Measurements from ENCODE around the gene PLEKHA8.

Gene PLEKHA8

DNA sequence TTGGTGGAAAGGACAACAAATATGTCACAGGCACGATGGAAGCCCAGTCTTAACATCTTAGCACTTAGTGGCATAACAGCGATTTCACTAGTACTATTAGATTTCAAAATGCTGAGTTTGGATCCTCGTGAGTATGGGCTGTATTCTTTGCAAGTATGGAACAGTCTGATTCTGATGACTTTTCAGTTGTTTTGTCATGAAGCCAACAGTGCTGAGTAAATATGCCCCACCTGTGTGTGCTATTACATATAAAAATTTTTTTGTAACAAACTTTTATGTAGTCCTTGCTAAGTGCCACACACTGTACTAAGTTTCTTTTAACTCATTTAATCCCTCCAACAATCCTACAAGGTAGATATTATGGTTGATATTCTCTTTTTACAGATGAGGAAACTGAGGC is 137.4 kb downstream of the PLEKHA8 start:
- DNase-seq (ENCODE audit: low read depth in 1 of 2, low spot score in 1 of 2): no peak

DNA sequence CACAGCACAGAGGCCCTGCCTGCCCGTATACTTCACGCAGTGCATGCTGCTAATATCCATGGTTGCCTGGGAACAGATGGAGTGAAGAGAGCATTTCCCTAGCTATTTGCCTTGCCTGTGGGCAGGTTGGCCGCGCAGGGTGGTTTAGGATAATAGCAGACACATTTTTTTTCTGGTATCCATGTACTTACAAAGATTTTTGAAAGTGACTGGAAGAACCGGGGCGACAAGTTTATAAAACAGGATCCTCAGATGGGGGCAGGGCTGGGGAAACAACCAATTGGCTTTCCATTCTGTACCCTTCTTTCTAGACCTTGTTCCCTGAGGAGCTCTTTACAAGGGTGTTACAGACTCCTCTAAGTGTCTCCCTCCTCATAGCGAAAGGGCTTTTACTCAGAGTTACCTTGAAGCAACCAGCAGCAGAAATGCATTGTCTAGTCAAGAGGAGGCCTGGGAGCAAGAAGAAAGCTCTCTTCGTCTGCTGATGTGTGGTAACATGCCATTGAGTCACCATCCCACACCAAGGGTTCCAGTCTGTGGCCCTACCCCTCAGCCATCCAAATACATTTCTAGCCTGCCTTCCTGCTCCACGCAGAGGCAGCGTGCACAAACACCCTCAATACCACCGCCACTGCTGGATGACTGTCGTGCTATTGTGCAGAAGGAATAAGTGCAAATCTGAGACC is 138.1 kb downstream of the PLEKHA8 start:
- DNase-seq (ENCODE audit: low read depth in 1 of 2, low spot score in 1 of 2): no peak

DNA sequence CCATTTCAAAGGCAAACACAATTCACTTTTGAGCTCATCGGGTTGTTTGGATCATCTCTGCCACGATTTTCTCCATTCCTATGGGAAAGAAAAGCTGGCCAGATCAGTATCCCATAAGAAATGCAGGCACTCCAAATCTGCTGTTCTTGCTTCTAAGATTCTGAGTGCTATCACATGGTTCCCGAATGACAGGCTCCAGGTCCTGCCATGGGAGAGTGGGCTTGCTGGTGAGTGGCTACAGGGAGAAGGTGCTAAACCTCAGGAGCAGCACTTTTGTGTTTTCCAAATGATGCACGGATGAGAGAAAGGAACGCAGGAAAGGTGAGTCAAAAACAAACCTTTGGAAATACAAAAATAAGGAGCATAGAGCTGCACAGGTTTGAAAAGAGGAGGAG is 138.6 kb downstream of the PLEKHA8 start:
- DNase-seq (ENCODE audit: low read depth in 1 of 2, low spot score in 1 of 2): no peak

GRCh38 chr7:30167901-30168300 is 139.7 kb downstream of the PLEKHA8 start:
- no peak for DNase-seq (ENCODE audit: low read depth in 1 of 2, low spot score in 1 of 2)

DNA sequence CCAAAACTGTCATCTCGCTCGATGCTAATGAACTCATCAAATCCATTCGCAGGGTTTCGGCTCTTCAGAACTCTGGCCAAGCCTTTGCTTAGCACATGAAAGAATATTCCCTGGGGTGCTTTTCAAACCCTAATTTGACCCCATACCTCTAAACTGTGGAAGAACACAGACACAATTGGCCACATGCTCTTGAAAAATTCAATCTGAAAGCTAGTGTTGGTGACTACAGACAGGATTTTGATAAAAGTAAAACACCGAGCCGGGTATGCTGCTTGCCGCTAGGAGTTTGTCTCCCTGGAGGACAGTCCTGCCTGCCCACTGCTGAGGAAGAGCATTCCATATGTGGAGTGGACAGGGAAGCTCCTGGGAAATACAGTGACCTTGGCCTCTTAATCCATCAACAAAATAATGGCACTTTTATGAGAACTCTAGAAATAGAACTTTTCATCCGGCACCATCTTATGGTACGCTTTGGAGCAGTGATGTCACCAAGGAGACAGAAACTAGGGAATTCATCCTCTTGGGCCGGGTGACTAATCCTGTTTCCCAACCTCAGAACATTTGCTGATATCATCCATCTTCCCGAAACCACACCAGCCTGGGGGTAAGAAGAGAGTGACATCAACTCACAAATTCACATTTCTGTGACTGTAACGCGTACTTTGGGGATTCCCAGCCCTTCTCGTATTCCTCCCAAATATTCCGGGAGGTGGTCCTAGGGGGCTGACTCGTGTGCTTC is 140.8 kb downstream of the PLEKHA8 start:
- DNase-seq (ENCODE audit: low read depth in 1 of 2, low spot score in 1 of 2): no peak

GRCh38 chr7:30169579-30169978 is 141.4 kb downstream of the PLEKHA8 start:
- DNase-seq (ENCODE audit: low read depth in 1 of 2, low spot score in 1 of 2): no peak

GRCh38 chr7:30170476-30171205 is 142.4 kb downstream of the PLEKHA8 start:
- DNase-seq (ENCODE audit: low read depth in 1 of 2, low spot score in 1 of 2): no peak

DNA sequence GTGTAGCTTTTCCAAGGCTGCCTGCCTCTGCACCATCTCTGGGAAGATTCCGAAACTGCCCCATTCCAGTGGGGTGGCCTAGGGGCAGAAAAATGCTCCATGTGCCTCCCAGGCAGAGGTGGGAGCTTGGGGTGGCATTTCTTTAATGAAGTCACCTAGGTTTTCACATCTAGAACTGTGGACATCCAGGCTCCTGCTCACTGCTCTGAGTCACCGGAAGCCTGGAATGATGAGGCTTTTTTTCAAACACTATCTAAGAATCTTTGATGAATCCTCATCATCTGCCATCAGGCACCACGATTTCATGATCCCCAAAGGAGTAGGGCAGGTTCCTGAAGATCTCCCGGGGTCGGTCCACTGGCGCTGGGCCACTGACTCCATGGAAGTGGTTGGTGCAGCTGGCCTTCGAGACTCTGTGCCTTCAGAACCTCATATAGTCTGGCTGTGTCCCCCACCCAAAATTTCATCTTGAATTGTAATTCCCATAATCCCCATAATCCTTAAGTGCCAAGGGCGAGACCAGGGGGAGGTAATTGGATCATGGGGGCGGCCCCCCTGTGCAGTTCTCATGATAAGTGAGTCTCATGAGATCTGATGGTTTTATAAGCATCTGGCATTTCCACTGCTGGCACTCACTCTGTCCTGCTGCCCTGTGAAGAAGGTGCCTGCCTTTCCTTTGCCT is 143.7 kb downstream of the PLEKHA8 start:
- DNase-seq (ENCODE audit: low read depth in 1 of 2, low spot score in 1 of 2): no peak

GRCh38 chr7:30172451-30172850 is 144.2 kb downstream of the PLEKHA8 start:
- DNase-seq (ENCODE audit: low read depth in 1 of 2, low spot score in 1 of 2): no peak

DNA sequence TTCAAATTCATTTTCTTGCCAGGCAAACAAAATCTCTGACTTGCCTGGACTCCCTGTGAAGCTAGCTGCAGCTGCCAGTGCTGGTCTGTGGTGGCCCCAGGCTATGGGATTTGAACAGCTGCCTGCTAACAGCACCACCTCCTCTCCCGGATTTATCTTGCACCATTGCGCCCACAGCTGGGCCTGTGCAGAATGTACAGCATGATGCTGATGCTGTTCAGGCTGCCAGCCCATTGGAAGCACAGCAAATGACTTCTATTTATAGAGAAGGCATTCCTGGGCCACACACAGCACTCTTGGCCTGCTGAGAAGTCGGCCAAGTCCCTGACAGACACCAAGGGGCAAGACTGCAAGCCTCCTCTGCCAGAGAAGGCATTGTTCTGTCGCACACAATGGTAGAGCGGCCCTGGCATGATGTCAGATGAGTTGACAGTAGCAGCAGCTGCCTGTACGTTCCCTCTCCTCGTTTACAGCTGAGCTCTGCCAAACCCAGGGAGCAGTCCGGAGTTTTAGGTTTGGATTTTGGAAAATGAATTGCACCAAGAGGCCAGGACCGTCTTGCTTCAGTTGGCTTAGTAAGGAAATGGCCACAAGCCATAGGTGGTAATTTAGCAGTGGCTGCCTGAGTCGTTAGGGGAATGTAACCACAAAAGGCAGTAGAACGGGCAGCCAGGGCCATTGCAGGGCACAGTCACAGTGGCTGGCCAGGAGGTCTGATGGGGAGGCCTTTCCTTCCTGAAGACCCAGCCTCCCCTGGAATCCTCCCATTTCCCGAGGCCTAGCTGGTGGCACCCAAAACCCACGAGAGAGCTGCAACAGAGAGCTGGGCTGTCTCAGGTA is 145.1 kb downstream of the PLEKHA8 start:
- DNase-seq (ENCODE audit: low read depth in 1 of 2, low spot score in 1 of 2): no peak

DNA sequence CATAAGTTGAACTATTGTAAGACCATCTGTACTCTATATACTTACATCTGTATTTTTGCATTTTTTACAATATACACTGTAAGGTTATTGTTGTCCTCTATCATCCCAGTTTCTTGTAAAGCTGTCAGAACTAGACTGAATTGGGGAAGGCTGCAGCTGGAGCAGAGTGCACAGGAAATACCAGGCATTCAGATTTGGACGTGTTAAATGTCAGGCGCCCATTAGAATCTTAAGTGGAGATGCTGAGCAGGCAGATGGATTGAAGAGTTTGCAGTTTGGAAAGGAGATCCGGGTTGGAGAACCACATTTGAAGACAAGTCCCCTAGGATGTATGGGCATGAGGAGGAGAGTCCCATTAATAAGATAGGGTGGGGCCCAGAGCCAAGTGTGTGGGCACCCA is 147.0 kb downstream of the PLEKHA8 start:
- DNase-seq (ENCODE audit: low read depth in 1 of 2, low spot score in 1 of 2): no peak

GRCh38 chr7:30175636-30176147 is 147.5 kb downstream of the PLEKHA8 start:
- no peak for DNase-seq (ENCODE audit: low read depth in 1 of 2, low spot score in 1 of 2)

DNA sequence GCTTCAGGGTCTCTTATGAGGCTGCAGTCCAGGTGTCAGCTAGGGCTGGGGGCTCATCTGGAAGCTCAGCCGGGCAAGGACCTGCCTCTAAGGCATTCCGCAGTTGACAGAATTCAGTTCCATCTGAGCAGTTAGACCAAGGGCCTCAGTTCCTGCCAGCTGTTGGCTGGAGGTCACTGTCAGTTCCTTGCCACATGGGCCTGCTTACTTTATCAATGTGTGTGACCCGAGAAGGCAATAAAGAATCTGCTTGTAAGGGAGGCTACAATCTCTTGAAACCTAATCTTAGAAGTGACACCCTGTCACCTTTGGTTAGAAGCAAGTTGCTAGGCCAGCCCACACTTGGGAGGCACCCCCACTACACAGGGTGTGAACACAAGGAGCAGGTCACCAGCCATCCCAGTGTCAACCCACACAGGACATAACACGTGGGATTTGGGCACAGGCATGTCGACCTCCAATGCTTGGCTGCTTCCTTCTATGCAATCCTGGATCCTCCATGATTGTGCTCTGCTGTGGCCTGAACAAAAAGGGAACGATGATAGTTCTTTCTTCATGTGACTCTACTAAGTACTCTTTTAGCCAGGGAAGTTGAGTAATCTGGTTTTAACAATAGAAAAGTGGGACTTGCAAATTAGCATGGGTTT is 148.4 kb downstream of the PLEKHA8 start:
- no peak for DNase-seq (ENCODE audit: low read depth in 1 of 2, low spot score in 1 of 2)

DNA sequence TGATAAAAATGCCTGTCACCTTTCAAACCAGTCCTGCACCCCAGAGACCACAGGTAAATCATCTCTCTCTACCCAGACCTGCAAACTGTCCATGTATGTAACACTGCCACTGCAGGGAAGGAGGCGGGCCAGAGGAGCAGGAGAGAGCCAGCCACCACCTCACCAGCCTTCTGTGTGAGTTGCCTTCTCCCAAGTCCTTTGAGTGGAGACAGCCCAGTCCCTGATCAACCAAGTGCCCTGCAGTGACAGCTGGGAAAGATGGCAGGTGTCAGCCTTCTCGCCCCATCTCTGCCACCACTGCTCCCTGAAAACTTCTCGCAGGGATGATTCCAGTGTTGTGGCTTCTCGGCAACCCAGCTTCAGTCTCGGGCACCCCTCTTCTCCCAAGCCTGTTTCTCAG is 149.0 kb downstream of the PLEKHA8 start:
- no peak for DNase-seq (ENCODE audit: low read depth in 1 of 2, low spot score in 1 of 2)

DNA sequence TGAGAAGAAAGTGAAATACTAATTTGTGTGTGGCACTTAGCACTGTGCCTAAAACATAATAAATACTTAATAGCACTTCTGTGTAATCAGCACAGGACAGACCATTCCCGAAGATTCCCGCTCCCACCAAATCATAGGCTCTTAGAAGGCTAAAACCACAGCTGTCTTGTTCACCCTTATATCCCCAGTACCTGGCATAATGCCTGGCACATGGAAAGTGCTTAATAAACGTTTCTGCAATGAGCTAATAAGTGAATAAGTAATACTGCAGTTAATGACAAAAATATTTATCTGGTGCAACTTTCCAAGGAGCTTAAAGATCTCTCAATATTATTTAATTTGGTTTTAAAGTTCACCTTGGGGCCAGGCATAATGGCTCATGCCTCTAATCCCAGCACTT is 149.8 kb downstream of the PLEKHA8 start:
- no peak for DNase-seq (ENCODE audit: low read depth in 1 of 2, low spot score in 1 of 2)

- DNase-seq (ENCODE audit: low read depth in 1 of 2, low spot score in 1 of 2): no peak
Observed at GRCh38 chr7:30178748-30179436, 150.7 kb downstream of the PLEKHA8 start.
